Fibroblast of the aortic adventitia (primary cell): Measurements from ENCODE around the gene MEF2C. TPM values are rescaled to one million over a fixed set of nuclear protein-coding genes. Genes with fewer than 3 reads are reported as not detected.

ENCODE experiments used
- DNase-seq: peaks from one replicate; pipeline ENCODE4 v3.0.0-alpha.2; 2010; ENCODE audit warnings: low read depth
- H3K4me3 ChIP-seq: 2 replicates; pipeline ENCODE4 v1.5.1; 2011; ENCODE audit warnings: low read depth, mild to moderate bottlenecking, control low read depth, low read length, moderate library complexity
- total RNA-seq: library from RNA; depleted of rRNA; stranded (reverse); fragments of >200 nt; gene quantifications from 2 replicates; pipeline ENCODE4 v1.2.3, GENCODE V29; 2012; ENCODE audit warnings: low replicate concordance
- TF ChIP-seq, protein P1 (sequence below): IDR thresholded peaks from 2 replicates; pipeline ENCODE4 v1.5.1; 2011; ENCODE audit warnings: mild to moderate bottlenecking, low read length, control low read depth, inconsistent platforms; ENCODE audit not compliant: insufficient read depth

MEF2C gene
- total RNA-seq, 1 donor, result 38.6 TPM

DNA sequence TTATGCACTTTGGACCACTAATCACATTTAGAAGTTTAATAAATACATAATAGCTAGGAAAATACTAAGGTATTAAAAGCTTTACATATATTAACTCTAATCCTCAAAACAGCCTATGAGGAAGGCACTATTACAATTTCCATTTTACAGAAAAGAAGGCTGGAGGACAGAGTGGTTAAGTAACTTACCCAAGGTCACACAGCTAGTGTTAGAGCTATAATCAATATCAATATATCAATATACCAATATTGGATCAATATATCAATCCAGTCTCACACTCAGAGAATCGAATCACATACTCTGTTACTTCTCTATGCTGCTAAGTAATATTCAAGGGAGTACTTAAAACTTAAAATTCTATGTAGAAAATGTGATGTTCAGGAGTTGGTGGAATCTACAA lies 45.2 kb downstream of the MEF2C start:
- TF ChIP-seq, protein P1, sequence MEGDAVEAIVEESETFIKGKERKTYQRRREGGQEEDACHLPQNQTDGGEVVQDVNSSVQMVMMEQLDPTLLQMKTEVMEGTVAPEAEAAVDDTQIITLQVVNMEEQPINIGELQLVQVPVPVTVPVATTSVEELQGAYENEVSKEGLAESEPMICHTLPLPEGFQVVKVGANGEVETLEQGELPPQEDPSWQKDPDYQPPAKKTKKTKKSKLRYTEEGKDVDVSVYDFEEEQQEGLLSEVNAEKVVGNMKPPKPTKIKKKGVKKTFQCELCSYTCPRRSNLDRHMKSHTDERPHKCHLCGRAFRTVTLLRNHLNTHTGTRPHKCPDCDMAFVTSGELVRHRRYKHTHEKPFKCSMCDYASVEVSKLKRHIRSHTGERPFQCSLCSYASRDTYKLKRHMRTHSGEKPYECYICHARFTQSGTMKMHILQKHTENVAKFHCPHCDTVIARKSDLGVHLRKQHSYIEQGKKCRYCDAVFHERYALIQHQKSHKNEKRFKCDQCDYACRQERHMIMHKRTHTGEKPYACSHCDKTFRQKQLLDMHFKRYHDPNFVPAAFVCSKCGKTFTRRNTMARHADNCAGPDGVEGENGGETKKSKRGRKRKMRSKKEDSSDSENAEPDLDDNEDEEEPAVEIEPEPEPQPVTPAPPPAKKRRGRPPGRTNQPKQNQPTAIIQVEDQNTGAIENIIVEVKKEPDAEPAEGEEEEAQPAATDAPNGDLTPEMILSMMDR, result no peak
- DNase-seq, result no peak
- no peak overlapping the region for H3K4me3 ChIP-seq

DNA sequence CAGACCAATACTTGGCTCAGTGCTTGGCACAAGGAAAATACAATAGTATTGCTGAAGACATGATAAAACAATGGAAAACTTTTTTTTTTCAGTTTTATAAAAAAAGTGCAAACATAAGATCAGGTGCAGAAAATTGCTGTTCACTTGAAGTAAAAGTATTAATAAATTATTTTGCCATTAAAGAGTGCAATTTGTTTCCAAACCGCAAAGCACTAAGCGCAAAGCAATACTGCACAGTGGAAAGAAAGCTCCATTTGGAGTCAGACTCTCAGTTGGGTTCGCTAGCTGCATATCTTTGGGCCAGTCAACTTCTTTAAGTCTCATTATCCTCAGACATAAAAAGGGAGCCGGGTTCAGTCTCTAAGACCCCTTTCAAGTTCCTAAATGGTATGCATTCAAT lies 45.8 kb downstream of the MEF2C start:
- H3K4me3 ChIP-seq, result no peak overlapping the region
- TF ChIP-seq, protein P1, result no peak
- DNase-seq, result no peak

DNA sequence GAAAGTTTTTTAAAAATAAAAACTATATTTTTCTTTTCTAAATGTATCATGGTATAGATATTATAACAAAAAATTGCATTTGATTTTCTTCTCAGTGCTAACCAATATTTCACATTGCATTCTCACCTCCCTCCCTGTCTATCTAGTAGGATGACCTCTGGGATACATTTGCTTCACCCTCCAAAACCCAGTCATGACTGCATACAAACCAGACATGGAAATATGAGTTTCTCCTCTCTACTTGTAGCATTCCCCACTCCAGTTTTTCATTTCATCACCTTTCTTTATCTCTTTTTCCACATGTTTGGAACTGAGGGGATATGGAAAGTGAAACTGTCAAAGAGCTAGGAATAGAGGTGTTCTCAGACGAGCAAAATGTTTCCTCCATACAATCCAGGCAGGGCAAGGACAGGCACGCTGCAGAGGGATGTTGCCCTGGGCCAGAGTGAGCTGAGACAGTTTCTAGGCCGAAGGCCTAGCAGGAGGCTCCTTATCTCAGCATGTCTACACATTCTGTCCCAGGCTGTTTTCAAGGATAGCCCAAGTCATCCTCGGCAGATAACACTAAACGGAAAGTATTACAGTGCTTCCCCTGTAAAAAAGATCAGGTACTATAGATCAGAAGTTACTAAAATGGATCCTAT lies 46.7 kb downstream of the MEF2C start:
- DNase-seq, result peak; percentile 70

DNA sequence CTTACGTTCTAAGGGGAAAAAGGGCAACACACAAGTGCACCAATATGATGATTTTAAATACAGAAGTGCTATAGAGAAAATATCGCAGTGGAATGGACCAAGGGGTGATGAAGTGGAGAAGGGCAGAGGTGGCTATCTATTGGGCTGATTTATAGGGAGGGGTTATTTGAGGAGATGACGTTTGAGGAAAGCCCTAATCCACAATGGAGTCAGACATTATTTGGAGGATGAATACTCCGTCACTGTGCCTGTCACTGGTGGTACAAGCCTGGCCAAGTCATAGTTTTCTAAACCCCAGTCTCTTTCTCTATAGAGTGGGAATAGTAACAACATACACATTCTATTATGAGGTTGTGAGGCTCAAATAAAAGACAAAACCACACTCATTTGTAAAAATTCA lies 48.5 kb downstream of the MEF2C start:
- TF ChIP-seq, protein P1, result no peak
- H3K4me3 ChIP-seq, result no peak overlapping the region
- DNase-seq, result no peak

More for the DNA sequence above, 46.7 kb downstream of the MEF2C start:
- H3K4me3 ChIP-seq, result peak overlapping the region; percentile 45
- TF ChIP-seq, protein P1, result no peak

DNA sequence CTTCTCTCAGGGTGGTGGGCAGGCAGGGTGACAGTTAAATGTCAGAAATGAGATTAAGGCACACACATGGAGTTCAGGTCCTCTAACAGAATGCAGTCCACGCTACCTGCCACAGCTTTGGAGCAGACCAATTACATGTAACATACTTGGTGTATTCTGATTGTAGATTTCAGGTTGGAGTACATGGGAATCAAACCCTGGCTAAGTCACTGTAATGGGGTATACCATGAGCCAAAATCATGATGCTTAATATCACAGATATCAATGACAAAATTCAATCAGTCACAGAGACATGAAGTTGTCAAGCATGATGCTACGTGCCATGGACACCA lies 48.9 kb downstream of the MEF2C start:
- no peak overlapping the region for H3K4me3 ChIP-seq
- DNase-seq, result no peak
- TF ChIP-seq, protein P1, result no peak

DNA sequence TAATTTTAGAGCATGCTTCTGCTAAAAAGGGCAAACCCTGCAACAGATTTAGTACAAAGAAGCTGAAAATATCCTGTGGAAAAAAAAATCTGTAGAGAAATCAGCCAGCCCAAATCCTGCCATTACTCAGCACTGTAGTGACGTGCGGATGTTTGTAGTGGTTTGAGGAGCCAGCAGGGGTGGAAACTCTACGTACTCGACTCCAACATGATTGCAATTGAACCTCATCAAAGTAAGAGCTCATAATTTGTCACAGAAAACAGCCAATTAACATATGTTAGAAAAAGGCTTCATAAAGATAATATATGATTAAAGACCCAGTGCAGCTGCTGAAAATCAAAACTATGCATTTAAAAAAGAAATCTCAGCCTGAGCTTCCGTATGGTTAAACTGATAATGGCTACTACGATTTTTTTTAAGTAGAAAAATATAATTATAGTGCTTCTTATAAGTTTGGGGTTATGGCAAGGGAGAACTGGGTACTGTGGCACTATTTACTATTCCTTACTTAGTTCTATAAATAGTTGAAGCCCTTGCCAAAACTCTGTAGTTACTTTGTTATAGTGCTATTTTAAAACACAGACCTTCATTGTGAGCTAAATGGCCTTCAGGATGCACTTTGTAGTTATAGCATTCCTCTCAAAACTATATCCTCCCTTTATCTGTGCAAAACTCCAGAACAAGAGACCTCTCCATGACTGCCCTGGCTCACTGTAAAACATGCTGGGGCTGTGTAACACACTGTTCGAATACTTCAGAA lies 49.4 kb downstream of the MEF2C start:
- H3K4me3 ChIP-seq, result peak overlapping the region; percentile 0
- DNase-seq, result peak; percentile 89
- TF ChIP-seq, protein P1, result peak; percentile 6

DNA sequence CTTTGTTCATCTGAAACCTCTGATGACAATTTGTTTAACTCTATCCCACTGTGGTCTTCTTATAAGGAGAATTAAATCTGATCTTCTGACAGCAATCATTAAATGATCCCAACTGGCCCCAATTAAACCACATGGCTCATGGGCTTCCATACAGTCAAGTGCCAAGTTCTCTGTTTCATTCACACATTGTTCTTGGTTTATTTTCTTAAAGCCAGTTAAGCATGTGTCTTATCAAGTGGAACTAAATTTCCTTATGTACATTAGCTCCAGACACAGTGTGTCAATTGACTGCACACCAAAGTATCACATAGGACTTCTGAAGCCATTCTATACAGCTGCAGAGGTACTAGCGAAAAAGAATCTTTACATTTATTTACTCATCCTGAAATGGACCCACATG lies 51.2 kb downstream of the MEF2C start:
- no peak overlapping the region for H3K4me3 ChIP-seq
- no peak for DNase-seq
- TF ChIP-seq, protein P1, result no peak
